A549 (cell line): Measurements from ENCODE around the gene PPP2R2C. TPM values are rescaled to one million over a fixed set of nuclear protein-coding genes. Genes with fewer than 3 reads are reported as not detected.

ENCODE experiments used
- ATAC-seq, 2 experiments: fragments of 200-7000 bp in 1 of 2; fragments of >200 bp in 1 of 2; cut with Nextera tagmentation in 1 of 2; cut with Tn5 transposase in 1 of 2; 3 replicates each; pipeline versions ENCODE4 v1.8.0 to v1.9.1; 2018 to 2020; ENCODE audit warnings: mild to moderate bottlenecking in 1 of 2, moderate library complexity in 1 of 2
- CTCF ChIA-PET: fragments of 300-600 bp; sonication (Branson Sonifier 250); formaldehyde crosslinking; extraction: SDS; loops from one replicate; lab custom pipeline; 2021; ENCODE audit warnings: antibody characterized with exemption, inconsistent platforms; lab: Yijun Ruan, JAX
- POLR2A ChIA-PET: fragments of 350-600 bp; formaldehyde crosslinking; extraction: SDS; loops from one replicate; lab custom pipeline; 2021; ENCODE audit warnings: antibody characterized with exemption, inconsistent platforms; lab: Yijun Ruan, JAX
- DNase-seq, 2 experiments: peaks; one replicate each; pipeline versions ENCODE4 v3.0.0 to v3.0.0-alpha.2; 2011 to 2016; ENCODE audit warnings: low read depth in 1 of 2, low spot score in 1 of 2
- FAIRE-seq: peaks from 2 replicates; lab custom pipeline; 2011; peaks lifted over from hg19 to GRCh38; lab: Jason Lieb, UNC
- H3K27ac ChIP-seq, 2 experiments: fragments of >200 bp; sonication (Bioruptor Twin); formaldehyde crosslinking; 3 replicates each; pipeline ENCODE4 v1.5.1; 2016 to 2017
- H3K4me1 ChIP-seq: fragments of >200 bp; sonication (Bioruptor Twin); formaldehyde crosslinking; 3 replicates; pipeline ENCODE4 v1.6.1; 2016
- H3K4me2 ChIP-seq: fragments of >200 bp; sonication (Bioruptor Twin); formaldehyde crosslinking; 3 replicates; pipeline ENCODE4 v1.6.1; 2016
- H3K4me3 ChIP-seq: fragments of >200 bp; sonication (Bioruptor Twin); formaldehyde crosslinking; 3 replicates; pipeline ENCODE4 v1.5.1; 2016
- H3K9me3 ChIP-seq: fragments of >200 bp; sonication (Bioruptor Twin); formaldehyde crosslinking; 3 replicates; pipeline ENCODE4 v1.6.1; 2016
- CEBPB ChIP-seq, 2 experiments: fragments of >200 bp in 1 of 2; sonication (Bioruptor Twin) in 1 of 2; formaldehyde crosslinking in 1 of 2; IDR thresholded peaks; 2 replicates each; pipeline ENCODE4 v1.6.1; 2012 to 2016
- CHD2 ChIP-seq: fragments of 150-350 bp; IDR thresholded peaks from 2 replicates; pipeline ENCODE4 v1.6.1; 2014; ENCODE audit warnings: low read length; ENCODE audit not compliant: partially characterized antibody
- E2F6 ChIP-seq: IDR thresholded peaks from 2 replicates; pipeline ENCODE4 v1.6.1; 2012; ENCODE audit warnings: low read depth, borderline replicate concordance
- FOSB ChIP-seq: fragments of 250-450 bp; sonication (Bioruptor Pico); IDR thresholded peaks from 2 replicates; pipeline ENCODE4 v1.5.0; 2020; ENCODE audit warnings: mild to moderate bottlenecking, moderate library complexity
- FOSL2 ChIP-seq, 2 experiments: fragments of 450-650 bp in 1 of 2; fragments of >200 bp in 1 of 2; sonication (Bioruptor Twin) in 1 of 2; formaldehyde crosslinking; IDR thresholded peaks; 2 replicates each; pipeline versions ENCODE4 v1.5.0 to v1.6.1; 2016 to 2020; ENCODE audit warnings: mild to moderate bottlenecking in 1 of 2, moderate library complexity in 1 of 2
- FOXS1 ChIP-seq: fragments of 250-450 bp; sonication (Bioruptor Pico); IDR thresholded peaks from 2 replicates; pipeline ENCODE4 v1.5.0; 2020; ENCODE audit warnings: mild to moderate bottlenecking, moderate library complexity
- GATA3 ChIP-seq: IDR thresholded peaks from 2 replicates; pipeline ENCODE4 v1.6.1; 2012; ENCODE audit warnings: borderline replicate concordance
- HES2 ChIP-seq: fragments of >200 bp; sonication (Bioruptor Twin); formaldehyde crosslinking; IDR thresholded peaks from 2 replicates; pipeline ENCODE4 v1.6.1; 2016
- HEYL ChIP-seq: fragments of 250-450 bp; sonication (Bioruptor Pico); IDR thresholded peaks from 2 replicates; pipeline ENCODE4 v1.8.0; 2021; ENCODE audit warnings: mild to moderate bottlenecking, moderate library complexity
- HMGXB4 ChIP-seq: fragments of 250-450 bp; sonication (Bioruptor Pico); IDR thresholded peaks from 2 replicates; pipeline ENCODE4 v1.5.0; 2021; ENCODE audit warnings: mild to moderate bottlenecking, moderate library complexity, borderline replicate concordance
- HOXA7 ChIP-seq: fragments of 250-450 bp; sonication (Bioruptor Pico); IDR thresholded peaks from 2 replicates; pipeline ENCODE4 v1.5.0; 2020; ENCODE audit warnings: mild to moderate bottlenecking, moderate library complexity
- JUN ChIP-seq, 2 experiments: fragments of >200 bp; sonication (Bioruptor Twin); formaldehyde crosslinking; IDR thresholded peaks; 2 replicates in 1 of 2; 3 replicates in 1 of 2; pipeline ENCODE4 v1.6.1; 2016 to 2017
- NPAS2 ChIP-seq: fragments of 250-450 bp; sonication (Bioruptor Pico); IDR thresholded peaks from 2 replicates; pipeline ENCODE4 v1.8.0; 2022; ENCODE audit warnings: mild to moderate bottlenecking, moderate library complexity, borderline replicate concordance
- NR3C1 ChIP-seq: fragments of >200 bp; sonication (Bioruptor Twin); formaldehyde crosslinking; IDR thresholded peaks from 3 replicates; pipeline ENCODE4 v1.6.1; 2017
- PHF8 ChIP-seq: fragments of 200-600 bp; sonication (generic); IDR thresholded peaks from 2 replicates; pipeline ENCODE4 v1.6.1; 2016; ENCODE audit warnings: low read depth, mild to moderate bottlenecking, antibody characterized with exemption, moderate library complexity, borderline replicate concordance
- POLR2A ChIP-seq: IDR thresholded peaks from 2 replicates; pipeline ENCODE4 v1.6.1; 2012; ENCODE audit warnings: mild to moderate bottlenecking, low read length
- RCOR1 ChIP-seq: fragments of 150-350 bp; IDR thresholded peaks from 2 replicates; pipeline ENCODE4 v1.6.1; 2014; ENCODE audit warnings: antibody characterized with exemption, low read length, low read depth
- RFX5 ChIP-seq: fragments of 450-650 bp; IDR thresholded peaks from 2 replicates; pipeline ENCODE4 v1.7.1; 2014; ENCODE audit warnings: antibody characterized with exemption, mild to moderate bottlenecking, moderate library complexity
- RNF2 ChIP-seq: fragments of 200-600 bp; sonication (generic); IDR thresholded peaks from 2 replicates; pipeline ENCODE4 v1.6.1; 2016; ENCODE audit warnings: low read depth, mild to moderate bottlenecking, antibody characterized with exemption, moderate library complexity, borderline replicate concordance
- TFCP2L1 ChIP-seq: fragments of 250-450 bp; sonication (Bioruptor Pico); IDR thresholded peaks from 2 replicates; pipeline ENCODE4 v1.5.0; 2021; ENCODE audit warnings: mild to moderate bottlenecking
- ZNF302 ChIP-seq: fragments of 250-450 bp; sonication (Bioruptor Pico); IDR thresholded peaks from 2 replicates; pipeline ENCODE4 v1.9.0; 2021; ENCODE audit warnings: inconsistent platforms, mild to moderate bottlenecking, moderate library complexity
- ZSCAN20 ChIP-seq: fragments of 250-450 bp; sonication (Bioruptor Pico); IDR thresholded peaks from 2 replicates; pipeline ENCODE4 v1.8.0; 2022; ENCODE audit warnings: mild to moderate bottlenecking, moderate library complexity
- WGBS: methylation state at CpG from one replicate; pipeline ENCODE4 v1.1.6; 2017; ENCODE audit errors: missing lambda C conversion rate; 5-methylcytosine and 5-hydroxymethylcytosine counted together
- polyA plus RNA-seq, 4 experiments: library from polyadenylated mRNA; depleted of rRNA in 3 of 4; stranded (reverse); fragments of >200 nt; fragmentation: RNase III in 1 of 4; extraction: RNeasy Plus Mini Kit Qiagen cat#74134 plus additional on column Dnase treatment in 1 of 4; gene quantifications; 2 replicates in 3 of 4; 3 replicates in 1 of 4; pipeline ENCODE4 v1.2.3, GENCODE V29; 2011 to 2017

The PPP2R2C gene
- polyA plus RNA-seq, 2 of the 4 experiments (the other 2 are of a cell fraction): 23.9 to 29.4 TPM

- Histone ChIP-seq H3K4me3 (no peak overlapping the region), H3K9me3 (no peaks in the 10 kb centered on the region), H3K27ac (no peak overlapping the region), H3K4me1 (peaks cover 9% of the 10 kb centered on the region)
- ATAC-seq: no peak
- CTCF ChIA-PET: interaction anchor here (0.6 kb wide), 1 partner anchor 85 kb away, joined by 3 read pairs; no protein-coding TSS in a partner anchor
- DNase-seq: no peak
- TF ChIP-seq NR3C1: no peak
- no peak for TF ChIP-seq RNF2
- TF ChIP-seq CEBPB (IDR thresholded peaks at IDR 0.05): no peak
- no peak for TF ChIP-seq E2F6
- TF ChIP-seq, all 56 proteins: peak for 0
- no peak for FAIRE-seq
- POLR2A ChIA-PET: no interaction called here
- H3K4me2 ChIP-seq: no peak overlapping the region
- 94% methylated on average over 6 of the region's 9 CpGs for WGBS
These were observed 83.7 kb downstream of the PPP2R2C start for GRCh38 chr4:6388713-6389112.

GRCh38 chr4:6387946-6388345 is 84.5 kb downstream of the PPP2R2C start:
- CTCF ChIA-PET: interaction anchor here (1.0 kb wide), 1 partner anchor 13 kb away, joined by 3 read pairs; no protein-coding TSS in a partner anchor
- Histone ChIP-seq H3K4me3 (no peak overlapping the region), H3K9me3 (no peaks in the 10 kb centered on the region), H3K27ac (no peak overlapping the region), H3K4me2 (no peak overlapping the region)
- 75% methylated on average over 3 of the region's 5 CpGs for WGBS
- ATAC-seq (no peak), DNase-seq (no peak)
- TF ChIP-seq NR3C1: no peak
- TF ChIP-seq RCOR1: no peak
- no peak for TF ChIP-seq HOXA7 (CRISPR knock-in tag)
- no peak for TF ChIP-seq FOSB (CRISPR knock-in tag)
- TF ChIP-seq HMGXB4 (CRISPR knock-in tag): no peak
- TF ChIP-seq ZNF302: no peak
- no peak for TF ChIP-seq FOXS1
- TF ChIP-seq CHD2: no peak
- no peak for TF ChIP-seq HEYL
- TF ChIP-seq PHF8: no peak
- TF ChIP-seq RFX5: no peak
- TF ChIP-seq FOSL2 (IDR thresholded peaks at IDR 0.05): no peak
- no peak for TF ChIP-seq FOSL2 (CRISPR knock-in tag; IDR thresholded peaks at IDR 0.05)
- TF ChIP-seq POLR2A: no peak
- TF ChIP-seq ZSCAN20: no peak
- TF ChIP-seq, all 56 proteins: peak for 0
- no peak for FAIRE-seq
- H3K4me1 ChIP-seq: peaks cover 9% of the 10 kb centered on the region
- POLR2A ChIA-PET: no interaction called here

DNA sequence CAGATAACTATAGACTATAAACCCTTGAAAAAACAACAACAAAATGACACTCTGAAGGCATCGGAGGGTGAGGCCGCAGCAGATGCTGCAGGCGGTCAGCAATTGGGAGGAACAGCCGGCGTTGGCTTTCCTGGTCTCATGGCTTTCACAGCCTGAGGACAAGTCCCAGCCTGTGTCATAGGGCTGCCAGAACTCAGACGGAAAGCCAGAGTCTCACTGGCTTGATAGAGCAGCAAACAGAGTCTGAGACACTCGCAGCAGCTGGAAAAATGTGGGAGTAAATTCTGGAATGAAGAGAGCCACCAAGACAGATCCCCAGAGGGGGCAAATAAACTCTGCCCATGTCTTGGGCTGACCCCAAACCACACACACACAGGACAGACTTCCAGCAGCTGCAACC is 86.3 kb downstream of the PPP2R2C start:
- TF ChIP-seq HES2 (no peak), GATA3 (no peak), NPAS2 (CRISPR knock-in tag) (no peak), JUN (IDR thresholded peaks at IDR 0.05) (no peak), FOXS1 (no peak), TFCP2L1 (no peak)
- no peak for ATAC-seq

More for the DNA sequence above, 86.3 kb downstream of the PPP2R2C start:
- WGBS: 96% methylated on average over 6 of the region's 7 CpGs
- Histone ChIP-seq H3K4me1 (no peaks in the 10 kb centered on the region), H3K4me3 (no peak overlapping the region), H3K9me3 (no peaks in the 10 kb centered on the region), H3K27ac (no peak overlapping the region), H3K4me2 (no peak overlapping the region)
- no peak for DNase-seq
- ChIA-PET POLR2A (no interaction called here), CTCF (no interaction called here)
- FAIRE-seq: no peak
